ENCODE data around the gene SDK1. TPM values are rescaled to one million over a fixed set of nuclear protein-coding genes. Genes with fewer than 3 reads are reported as not detected.

The SDK1 gene
- total RNA-seq, 1 experiment from 2014 or later = 7.1 TPM

DNA sequence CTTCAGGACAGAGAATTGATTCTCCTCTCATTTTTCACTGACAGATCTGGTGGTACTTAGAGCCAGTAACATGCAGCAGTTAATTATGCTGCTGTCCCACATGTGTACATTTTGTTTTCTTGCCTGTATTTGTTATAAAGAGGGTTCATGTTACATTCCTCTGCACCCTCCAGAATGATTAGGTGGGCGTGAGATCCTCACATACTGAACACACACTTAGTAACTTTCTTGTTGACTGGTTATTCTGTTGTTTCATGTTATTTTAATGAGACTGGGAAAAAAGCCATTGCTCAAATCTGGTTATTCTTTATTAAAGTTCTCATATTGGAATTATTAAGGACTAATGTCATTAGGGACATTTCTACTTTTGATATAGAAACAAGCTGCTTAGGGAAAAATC is 409.1 kb downstream of the SDK1 start:
- no peak overlapping the region for H3K27ac Mint-ChIP-seq (ENCODE audit: unreplicated experiment)
- H3K9me3 Mint-ChIP-seq (ENCODE audit: unreplicated experiment) = peaks cover 11% of the 10 kb centered on the region
- no peaks in the 10 kb centered on the region for H3K4me1 Mint-ChIP-seq (ENCODE audit: low read depth, unreplicated experiment)
- H3K4me3 Mint-ChIP-seq (ENCODE audit: unreplicated experiment) = no peak overlapping the region
- H3K36me3 ChIP-seq (ENCODE audit: control insufficient read depth, insufficient read depth, low read length) = no peaks in the 10 kb centered on the region
- H3K4me3 ChIP-seq (ENCODE audit: low read depth, low read length) = no peak overlapping the region
- no peaks in the 10 kb centered on the region for H3K4me1 ChIP-seq
- ChIA-PET POLR2A (no interaction called here), CTCF (no interaction called here)
- no peak for DNase-seq
- no peaks in the 10 kb centered on the region; the same call in 1 of the 2 replicates for H3K9me3 ChIP-seq
- BruUV-seq (replicated peaks) = no TSS peak
- TF ChIP-seq, protein P1, sequence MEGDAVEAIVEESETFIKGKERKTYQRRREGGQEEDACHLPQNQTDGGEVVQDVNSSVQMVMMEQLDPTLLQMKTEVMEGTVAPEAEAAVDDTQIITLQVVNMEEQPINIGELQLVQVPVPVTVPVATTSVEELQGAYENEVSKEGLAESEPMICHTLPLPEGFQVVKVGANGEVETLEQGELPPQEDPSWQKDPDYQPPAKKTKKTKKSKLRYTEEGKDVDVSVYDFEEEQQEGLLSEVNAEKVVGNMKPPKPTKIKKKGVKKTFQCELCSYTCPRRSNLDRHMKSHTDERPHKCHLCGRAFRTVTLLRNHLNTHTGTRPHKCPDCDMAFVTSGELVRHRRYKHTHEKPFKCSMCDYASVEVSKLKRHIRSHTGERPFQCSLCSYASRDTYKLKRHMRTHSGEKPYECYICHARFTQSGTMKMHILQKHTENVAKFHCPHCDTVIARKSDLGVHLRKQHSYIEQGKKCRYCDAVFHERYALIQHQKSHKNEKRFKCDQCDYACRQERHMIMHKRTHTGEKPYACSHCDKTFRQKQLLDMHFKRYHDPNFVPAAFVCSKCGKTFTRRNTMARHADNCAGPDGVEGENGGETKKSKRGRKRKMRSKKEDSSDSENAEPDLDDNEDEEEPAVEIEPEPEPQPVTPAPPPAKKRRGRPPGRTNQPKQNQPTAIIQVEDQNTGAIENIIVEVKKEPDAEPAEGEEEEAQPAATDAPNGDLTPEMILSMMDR (IDR thresholded peaks at IDR 0.05; ENCODE audit: insufficient read depth in 1 of 2, low read depth in 1 of 2, low read length in 1 of 2, severe bottlenecking in 1 of 2, unreplicated experiment in 1 of 2) = no peak
- intact Hi-C loops (cut with micrococcal nuclease; ENCODE audit: unreplicated experiment) = no loop called here
- no peaks in the 10 kb centered on the region for H3K27me3 ChIP-seq (replicated peaks; ENCODE audit: control insufficient read depth, insufficient read depth, low read length)
- no peaks in the 10 kb centered on the region for H3K27me3 Mint-ChIP-seq (ENCODE audit: insufficient read depth, unreplicated experiment)
- no peaks in the 10 kb centered on the region for H3K36me3 Mint-ChIP-seq (ENCODE audit: insufficient read depth, unreplicated experiment)

DNA sequence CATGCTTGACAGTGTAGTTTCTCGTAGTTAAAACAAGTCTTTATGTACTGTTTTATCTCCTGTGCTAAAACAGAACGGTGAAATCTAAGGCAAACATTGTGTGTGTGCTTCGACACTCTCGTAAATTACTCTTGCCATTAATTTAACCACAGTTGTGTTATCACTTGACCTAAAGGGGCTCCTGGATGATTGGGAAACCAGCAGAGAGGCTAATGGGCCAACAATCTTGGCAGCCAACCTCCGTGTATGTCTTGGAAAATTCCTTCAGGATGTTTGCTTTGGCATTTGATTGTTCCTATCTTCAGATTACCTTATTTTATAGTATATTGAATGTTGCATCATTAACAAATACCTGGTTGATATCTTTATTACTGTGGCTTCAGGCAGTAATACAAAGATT is 409.5 kb downstream of the SDK1 start:
- Mint-ChIP-seq H3K27ac (ENCODE audit: unreplicated experiment) (no peak overlapping the region), H3K9me3 (ENCODE audit: unreplicated experiment) (peaks cover 11% of the 10 kb centered on the region), H3K36me3 (ENCODE audit: insufficient read depth, unreplicated experiment) (no peaks in the 10 kb centered on the region), H3K27me3 (ENCODE audit: insufficient read depth, unreplicated experiment) (no peaks in the 10 kb centered on the region), H3K4me1 (ENCODE audit: low read depth, unreplicated experiment) (no peaks in the 10 kb centered on the region), H3K4me3 (ENCODE audit: unreplicated experiment) (no peak overlapping the region)
- TF ChIP-seq, protein P1 (IDR thresholded peaks at IDR 0.05; ENCODE audit: insufficient read depth in 1 of 2, low read depth in 1 of 2, low read length in 1 of 2, severe bottlenecking in 1 of 2, unreplicated experiment in 1 of 2) = no peak
- no TSS peak for BruUV-seq (replicated peaks)
- ChIA-PET CTCF (no interaction called here), POLR2A (no interaction called here)
- H3K27me3 ChIP-seq (replicated peaks; ENCODE audit: control insufficient read depth, insufficient read depth, low read length) = no peaks in the 10 kb centered on the region
- H3K4me3 ChIP-seq (ENCODE audit: low read depth, low read length) = no peak overlapping the region
- DNase-seq = no peak
- H3K9me3 ChIP-seq = no peaks in the 10 kb centered on the region; the same call in 1 of the 2 replicates
- intact Hi-C loops (cut with micrococcal nuclease; ENCODE audit: unreplicated experiment) = no loop called here
- H3K4me1 ChIP-seq = no peaks in the 10 kb centered on the region
- H3K36me3 ChIP-seq (ENCODE audit: control insufficient read depth, insufficient read depth, low read length) = no peaks in the 10 kb centered on the region

DNA sequence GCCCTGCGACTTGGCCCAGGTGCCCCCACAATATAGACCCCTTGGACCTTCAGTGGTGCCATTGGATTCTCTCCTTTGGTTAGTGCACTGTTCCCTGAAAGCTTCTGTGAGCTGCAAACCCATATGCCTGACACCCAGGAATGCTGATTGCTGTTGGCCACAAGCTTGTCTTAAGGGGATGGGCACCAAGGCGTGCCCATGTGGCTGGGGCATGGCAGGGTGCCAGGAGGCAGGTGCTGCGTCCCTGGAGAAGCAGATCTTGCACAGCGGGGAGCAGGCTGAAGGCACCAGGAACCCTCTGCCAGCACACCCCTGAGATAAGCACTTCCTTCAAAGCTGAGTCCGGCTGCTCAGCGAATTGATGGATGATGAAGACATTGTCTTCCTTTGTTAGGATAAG is 411.8 kb downstream of the SDK1 start:
- no peaks in the 10 kb centered on the region for H3K36me3 Mint-ChIP-seq (ENCODE audit: insufficient read depth, unreplicated experiment)
- TF ChIP-seq, protein P1 (IDR thresholded peaks at IDR 0.05; ENCODE audit: insufficient read depth in 1 of 2, low read depth in 1 of 2, low read length in 1 of 2, severe bottlenecking in 1 of 2, unreplicated experiment in 1 of 2) = no peak
- H3K27me3 Mint-ChIP-seq (ENCODE audit: insufficient read depth, unreplicated experiment) = peaks cover 3% of the 10 kb centered on the region
- no peak for DNase-seq
- no peaks in the 10 kb centered on the region for H3K9me3 Mint-ChIP-seq (ENCODE audit: unreplicated experiment)
- no peaks in the 10 kb centered on the region for H3K27me3 ChIP-seq (replicated peaks; ENCODE audit: control insufficient read depth, insufficient read depth, low read length)
- H3K27ac Mint-ChIP-seq (ENCODE audit: unreplicated experiment) = no peak overlapping the region
- CTCF ChIA-PET = no interaction called here
- no peaks in the 10 kb centered on the region for H3K4me1 ChIP-seq
- no peak overlapping the region for H3K4me3 ChIP-seq (ENCODE audit: low read depth, low read length)
- no TSS peak for BruUV-seq (replicated peaks)
- no peak overlapping the region for H3K4me3 Mint-ChIP-seq (ENCODE audit: unreplicated experiment)
- intact Hi-C loops (cut with micrococcal nuclease; ENCODE audit: unreplicated experiment) = no loop called here
- H3K9me3 ChIP-seq = no peaks in the 10 kb centered on the region; the same call in 1 of the 2 replicates
- no peaks in the 10 kb centered on the region for H3K4me1 Mint-ChIP-seq (ENCODE audit: low read depth, unreplicated experiment)
- POLR2A ChIA-PET = no interaction called here
- H3K36me3 ChIP-seq (ENCODE audit: control insufficient read depth, insufficient read depth, low read length) = no peaks in the 10 kb centered on the region

Measured in Caco-2 (cell line).